Transverse colon (tissue), 4 donors: ENCODE data around the gene KCNT2. TPM values are rescaled to one million over a fixed set of nuclear protein-coding genes. Genes with fewer than 3 reads are reported as not detected.

Experiments used
- DNase-seq: peaks from one replicate; pipeline ENCODE4 v3.0.0-alpha.2; 2019
- H3K27ac ChIP-seq, 4 donors: fragments of 200-600 bp; sonication (generic); 2 replicates each; pipeline ENCODE4 v1.5.1; 2016 to 2018; ENCODE audit warnings: inconsistent platforms in 4 of 4
- H3K27me3 ChIP-seq: fragments of 200-600 bp; sonication (generic); 2 replicates; pipeline ENCODE4 v1.5.1; 2017; ENCODE audit warnings: inconsistent platforms
- H3K36me3 ChIP-seq, 4 donors: fragments of 200-600 bp; sonication (generic); 2 replicates each; pipeline ENCODE4 v1.5.1; 2017 to 2019; ENCODE audit warnings: inconsistent platforms in 4 of 4
- H3K4me1 ChIP-seq, 4 donors: fragments of 200-600 bp; sonication (generic); 2 replicates each; pipeline ENCODE4 v1.5.1; 2017 to 2020; ENCODE audit warnings: inconsistent platforms in 4 of 4
- H3K4me3 ChIP-seq, 4 donors: fragments of 200-600 bp; sonication (generic); 1 replicate in 1 of 4; 2 replicates in 3 of 4; pipeline versions ENCODE4 v1.5.1 to v1.6.1; 2017 to 2019; ENCODE audit warnings: inconsistent platforms in 4 of 4
- H3K9me3 ChIP-seq, 2 donors: fragments of 200-600 bp; sonication (generic); 2 replicates each; pipeline ENCODE4 v1.5.1; 2017 to 2019; ENCODE audit warnings: inconsistent platforms in 2 of 2
- CTCF ChIP-seq, 5 experiments: fragments of 200-600 bp in 3 of 5; fragments of 450-650 bp in 2 of 5; sonication (generic) in 3 of 5; IDR thresholded peaks; 1 replicate in 2 of 5; 2 replicates in 3 of 5; pipeline ENCODE4 v1.5.1; 2016 to 2017; ENCODE audit warnings: antibody characterized with exemption in 5 of 5, inconsistent platforms in 3 of 5, mild to moderate bottlenecking in 2 of 5, moderate library complexity in 1 of 5
- EP300 ChIP-seq: sonication (generic); formaldehyde crosslinking; IDR thresholded peaks from one replicate; pipeline ENCODE4 v1.6.1; 2017; ENCODE audit warnings: antibody characterized with exemption, low read depth
- POLR2A ChIP-seq: fragments of 450-650 bp; IDR thresholded peaks from one replicate; pipeline ENCODE4 v1.6.1; 2016; ENCODE audit warnings: antibody characterized with exemption, mild to moderate bottlenecking, moderate library complexity
- POLR2AphosphoS5 ChIP-seq, 3 donors: sonication (generic); formaldehyde crosslinking; IDR thresholded peaks; one replicate each; pipeline ENCODE4 v1.6.1; 2016; ENCODE audit warnings: antibody characterized with exemption in 3 of 3
- WGBS, 2 donors: methylation state at CpG; one replicate each; pipeline ENCODE4 v1.1.5; 2018; ENCODE audit warnings: low coverage in 1 of 2; 5-methylcytosine and 5-hydroxymethylcytosine counted together
- in situ Hi-C, 4 donors: fragments of 200-750 bp; cut with MboI; loops; one replicate each; pipeline versions ENCODE4 v1.15.0 to v1.15.1; 2017; ENCODE audit warnings: low sequenced_read_pairs in 3 of 4, low pct_ligation_motif_present in 1 of 4, low pct_unique_long_range_greater_than_20kb in 1 of 4
- intact Hi-C: fragments of 100-400 bp; cut with DNase I; formaldehyde crosslinking; loops from one replicate; pipeline ENCODE4 v1.15.1; 2023; ENCODE audit warnings: low total_unique reads
- total RNA-seq, 4 donors: library from RNA; depleted of rRNA; stranded (reverse); fragments of >200 nt; gene quantifications; one replicate each; pipeline ENCODE4 v1.1.0, GENCODE V29; 2016

Gene KCNT2
- total RNA-seq, 4 donors from 2014 or later: 0.80 to 1.7 (median 0.96) TPM; not detected in 1

GRCh38 chr1:196559314-196559713 is 48.9 kb downstream of the KCNT2 start:
- Histone ChIP-seq H3K36me3 (no peaks in the 10 kb centered on the region), H3K4me3 (no peak overlapping the region), H3K27me3 (no peaks in the 10 kb centered on the region), H3K9me3 (peaks cover 0 to 6% of the 10 kb centered on the region in 2 donors), H3K27ac (no peak overlapping the region), H3K4me1 (peaks cover 0 to 5% (median 0%) of the 10 kb centered on the region in 4 donors)
- TF ChIP-seq POLR2AphosphoS5 (IDR thresholded peaks at IDR 0.05) (no peak), CTCF (IDR thresholded peaks at IDR 0.05) (no peak)
- in situ Hi-C loops: no loop called here
- WGBS, 2 donors: 60 to 61% methylated on average over 3 of the region's 3 CpGs
- no peak for DNase-seq
- intact Hi-C loops: no loop called here

DNA sequence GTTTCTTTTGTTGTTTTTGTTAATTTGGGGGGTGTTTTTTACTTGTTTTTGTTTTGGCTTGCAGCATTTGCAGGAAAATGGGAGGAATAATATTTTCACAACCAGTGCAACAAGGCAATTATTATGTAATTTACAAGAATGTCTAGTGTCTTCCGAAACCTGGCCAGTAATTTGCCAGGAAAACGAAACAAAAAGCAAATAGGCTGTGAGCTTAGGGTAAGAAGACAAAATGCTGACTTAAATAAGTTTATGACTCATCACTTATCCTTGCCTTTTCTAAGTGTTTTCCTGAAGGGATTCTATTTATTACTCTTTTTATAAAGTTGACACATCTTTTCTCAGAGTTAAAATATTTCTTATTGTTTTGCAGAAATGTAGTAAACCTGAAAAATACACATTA is 49.8 kb downstream of the KCNT2 start:
- 30 to 34% methylated on average over 2 of the region's 2 CpGs for WGBS, 2 donors
- no peak overlapping the region for H3K27ac ChIP-seq
- H3K9me3 ChIP-seq: peaks cover 0 to 3% of the 10 kb centered on the region in 2 donors
- H3K4me1 ChIP-seq: peaks cover 0 to 5% (median 0%) of the 10 kb centered on the region in 4 donors
- H3K4me3 ChIP-seq: peak overlapping the region in 2 of 4 donors; percentile 1 to 18
- intact Hi-C loops: no loop called here
- H3K27me3 ChIP-seq: no peaks in the 10 kb centered on the region
- TF ChIP-seq EP300 (no peak), CTCF (IDR thresholded peaks at IDR 0.05) (no peak), POLR2AphosphoS5 (IDR thresholded peaks at IDR 0.05) (peak in 1 of 3 donors; percentile 10), POLR2A (no peak)
- in situ Hi-C loops: no loop called here
- DNase-seq: no peak
- no peaks in the 10 kb centered on the region for H3K36me3 ChIP-seq

- no peaks in the 10 kb centered on the region for H3K36me3 ChIP-seq
- no peak overlapping the region for H3K27ac ChIP-seq
- peaks cover 0 to 5% (median 0%) of the 10 kb centered on the region in 4 donors for H3K4me1 ChIP-seq
- in situ Hi-C loops (no loop called here), intact Hi-C loops (no loop called here)
- H3K27me3 ChIP-seq: no peaks in the 10 kb centered on the region
- H3K9me3 ChIP-seq: peaks cover 0 to 3% of the 10 kb centered on the region in 2 donors
- no peak for DNase-seq
- TF ChIP-seq EP300 (no peak), POLR2A (no peak), CTCF (IDR thresholded peaks at IDR 0.05) (no peak), POLR2AphosphoS5 (IDR thresholded peaks at IDR 0.05) (no peak)
- WGBS, 2 donors: 80 to 86% methylated on average over 2 of the region's 2 CpGs
- peak overlapping the region in 1 of 4 donors; percentile 18 for H3K4me3 ChIP-seq
Measured at GRCh38 chr1:196557797-196558196, 50.4 kb downstream of the KCNT2 start.

DNA sequence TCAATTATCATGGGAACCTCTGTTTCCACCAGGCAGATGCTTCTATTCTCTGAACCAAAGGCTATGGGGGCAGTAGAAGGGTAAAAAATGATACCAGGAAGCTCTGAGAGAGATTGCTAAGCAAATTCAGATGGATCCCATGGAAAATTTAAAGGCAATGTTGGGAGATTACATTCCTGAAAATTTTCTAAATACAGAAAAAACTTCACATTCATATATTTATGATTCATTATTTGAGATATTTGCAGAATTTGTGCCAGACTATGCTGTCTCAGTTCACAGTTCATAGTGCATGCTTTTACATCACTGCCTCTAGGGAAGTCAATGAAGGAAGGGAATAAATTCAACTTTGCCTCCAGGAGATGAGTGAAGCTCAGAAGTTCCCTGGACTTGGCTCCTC is 57.5 kb downstream of the KCNT2 start:
- in situ Hi-C loops: no loop called here

More for the DNA sequence above, 57.5 kb downstream of the KCNT2 start:
- no peak for TF ChIP-seq POLR2AphosphoS5 (IDR thresholded peaks at IDR 0.05)
- no peak for TF ChIP-seq POLR2A
- no peak for TF ChIP-seq EP300
- no peak for TF ChIP-seq CTCF (IDR thresholded peaks at IDR 0.05)
- Histone ChIP-seq H3K36me3 (no peaks in the 10 kb centered on the region), H3K4me3 (no peak overlapping the region), H3K4me1 (no peaks in the 10 kb centered on the region), H3K27me3 (no peaks in the 10 kb centered on the region), H3K27ac (no peak overlapping the region), H3K9me3 (peaks cover 0 to 3% of the 10 kb centered on the region in 2 donors)
- no peak for DNase-seq
- intact Hi-C loops: no loop called here
